Epithelial cell of prostate (primary cell): Measurements from ENCODE around the gene MBNL2.

Experiments used
- DNase-seq: peaks from one replicate; pipeline ENCODE4 v3.0.0-alpha.2; 2011; ENCODE audit warnings: low read depth, low spot score
- H3K27ac ChIP-seq: fragments of 450-650 bp; 2 replicates; pipeline ENCODE4 v1.5.1; 2017; ENCODE audit warnings: mild to moderate bottlenecking

MBNL2 gene

GRCh38 chr13:97287047-97287383 is 64.9 kb downstream of the MBNL2 start:
- no peak for DNase-seq
- H3K27ac ChIP-seq: no peak overlapping the region

- no peak overlapping the region for H3K27ac ChIP-seq
- no peak for DNase-seq
Measured at GRCh38 chr13:97288486-97288900, 66.4 kb downstream of the MBNL2 start.

GRCh38 chr13:97289514-97290298 is 67.6 kb downstream of the MBNL2 start:
- no peak for DNase-seq
- peak overlapping the region; percentile 52 for H3K27ac ChIP-seq

GRCh38 chr13:97295283-97296182 is 73.4 kb downstream of the MBNL2 start:
- peak overlapping the region; percentile 70 for H3K27ac ChIP-seq
- no peak for DNase-seq

- no peak for DNase-seq
- H3K27ac ChIP-seq: peak overlapping the region; percentile 70
Measured at GRCh38 chr13:97296740-97297139, 74.6 kb downstream of the MBNL2 start.

GRCh38 chr13:97298816-97299215 is 76.7 kb downstream of the MBNL2 start:
- no peak overlapping the region for H3K27ac ChIP-seq
- no peak for DNase-seq

GRCh38 chr13:97300871-97301270 is 78.7 kb downstream of the MBNL2 start:
- DNase-seq: no peak
- H3K27ac ChIP-seq: no peak overlapping the region

- H3K27ac ChIP-seq: no peak overlapping the region
Measured at GRCh38 chr13:97301382-97302095, 79.4 kb downstream of the MBNL2 start.

GRCh38 chr13:97302611-97303010 is 80.5 kb downstream of the MBNL2 start:
- H3K27ac ChIP-seq: peak overlapping the region; percentile 25
- DNase-seq: no peak

More at GRCh38 chr13:97301382-97302095, 79.4 kb downstream of the MBNL2 start:
- no peak for DNase-seq

GRCh38 chr13:97306106-97306505 is 84.0 kb downstream of the MBNL2 start:
- no peak for DNase-seq
- H3K27ac ChIP-seq: no peak overlapping the region

GRCh38 chr13:97306645-97307044 is 84.5 kb downstream of the MBNL2 start:
- DNase-seq: no peak
- no peak overlapping the region for H3K27ac ChIP-seq

GRCh38 chr13:97307118-97307881 is 85.2 kb downstream of the MBNL2 start:
- H3K27ac ChIP-seq: peak overlapping the region; percentile 29
- no peak for DNase-seq

GRCh38 chr13:97307882-97308624 is 85.9 kb downstream of the MBNL2 start:
- peak overlapping the region; percentile 29 for H3K27ac ChIP-seq
- no peak for DNase-seq

- DNase-seq: no peak
- H3K27ac ChIP-seq: peak overlapping the region; percentile 29
Measured at GRCh38 chr13:97308735-97309429, 86.7 kb downstream of the MBNL2 start.

- no peak for DNase-seq
- H3K27ac ChIP-seq: no peak overlapping the region
Measured at GRCh38 chr13:97310809-97311436, 88.8 kb downstream of the MBNL2 start.

- no peak overlapping the region for H3K27ac ChIP-seq
- DNase-seq: no peak
Measured at GRCh38 chr13:97311956-97312355, 89.8 kb downstream of the MBNL2 start.

GRCh38 chr13:97313551-97314260 is 91.6 kb downstream of the MBNL2 start:
- no peak for DNase-seq

GRCh38 chr13:97316390-97316789 is 94.3 kb downstream of the MBNL2 start:
- H3K27ac ChIP-seq: no peak overlapping the region
- no peak for DNase-seq

More at GRCh38 chr13:97313551-97314260, 91.6 kb downstream of the MBNL2 start:
- H3K27ac ChIP-seq: no peak overlapping the region
